ENCODE results near the gene FAM240B.

The FAM240B gene

DNA sequence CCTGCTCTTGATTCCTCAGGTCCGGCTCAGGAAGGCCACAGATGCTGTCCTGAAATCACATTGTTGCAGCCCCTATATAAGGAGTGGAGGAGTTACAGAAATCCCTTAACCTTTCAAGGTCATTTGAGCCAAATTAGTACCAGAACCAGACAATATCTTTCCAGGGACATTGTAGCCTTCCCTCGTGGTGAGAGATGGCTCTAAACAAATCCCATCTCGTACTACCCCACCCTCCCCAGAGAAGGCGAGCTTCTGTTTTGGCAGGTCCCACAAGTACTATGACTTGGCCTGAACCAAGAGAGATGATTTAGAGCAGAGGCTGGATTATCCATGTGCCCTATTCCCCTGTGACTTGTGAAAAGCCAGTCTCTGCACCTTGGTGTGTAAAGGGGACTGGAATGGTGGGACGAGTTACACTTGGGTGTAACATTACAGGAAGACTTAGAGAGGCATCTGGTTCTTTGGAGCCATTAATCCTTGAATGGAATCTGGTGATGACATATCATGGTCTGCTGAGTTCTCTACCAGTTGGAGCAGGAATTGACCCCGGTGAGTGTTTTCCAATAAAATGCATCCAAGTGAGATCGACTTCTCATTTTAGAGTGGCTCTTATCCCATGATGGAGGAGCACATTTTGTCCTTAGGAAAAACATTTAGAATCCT is at the start of gene FAM240B:
TSS of gene FAM240B (minus strand) at position 51 of the 663 bp plus-strand sequence. CDS start 16,134 bp downstream, outside the sequence.
- no peak for DNase-seq

DNA sequence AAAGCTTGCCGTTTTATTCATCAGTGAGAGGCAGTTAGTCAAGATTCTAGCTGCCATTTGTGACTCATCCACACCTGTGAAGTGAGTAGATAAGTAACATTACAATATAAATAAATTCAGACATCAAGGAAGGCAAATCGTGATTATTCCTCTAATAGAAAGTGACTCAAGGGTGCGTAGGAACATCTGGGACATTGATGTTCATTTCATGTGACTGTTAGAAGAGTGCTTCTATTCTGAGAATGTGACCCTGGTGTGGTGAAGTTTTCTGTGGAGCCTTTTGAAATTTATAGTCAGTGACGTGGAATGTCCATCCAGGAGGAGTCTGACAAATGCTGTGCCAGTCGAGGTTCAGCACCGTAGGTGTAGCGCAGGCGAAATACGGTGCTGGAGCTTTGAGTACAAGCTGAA is 48.4 kb upstream of the FAM240B start:
- DNase-seq: no peak

DNA sequence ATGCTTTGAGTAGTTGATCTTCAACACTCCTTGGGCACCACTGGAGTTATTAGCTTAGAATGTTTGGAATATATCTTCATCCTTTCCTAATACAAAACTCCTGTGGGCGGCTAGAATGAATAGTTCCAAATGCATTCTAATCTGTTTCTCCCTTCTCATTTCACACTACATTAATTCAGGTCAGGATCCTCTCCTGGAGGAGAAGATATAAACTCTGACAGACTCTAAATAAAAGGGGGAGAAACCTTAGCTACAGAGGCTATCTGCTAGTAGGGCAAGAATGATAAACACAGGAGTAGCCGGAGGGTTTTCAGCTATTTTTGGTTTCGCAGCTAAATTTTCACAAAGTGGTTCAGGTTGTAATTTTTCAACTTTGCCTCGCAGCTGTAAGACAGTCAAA is 45.2 kb upstream of the FAM240B start:
- DNase-seq: no peak

DNA sequence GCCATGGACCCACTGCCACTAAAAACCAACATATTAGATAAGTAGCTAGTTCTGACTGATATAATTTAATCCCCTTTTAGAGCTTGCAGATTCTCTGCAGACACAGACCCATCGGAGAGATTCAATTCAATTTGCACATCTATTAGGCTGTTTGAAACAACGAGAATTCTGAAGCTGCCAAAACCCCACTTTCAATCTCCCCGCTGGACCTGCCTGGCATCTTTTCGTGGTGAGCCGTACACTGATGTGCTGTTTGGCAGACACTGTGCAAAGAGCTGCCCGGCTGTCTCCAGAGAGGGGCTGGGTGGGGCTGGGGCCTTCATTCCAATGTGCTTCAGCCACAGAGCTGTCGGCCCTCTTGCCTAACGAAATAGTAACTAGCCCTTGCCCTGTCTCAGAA is 42.1 kb upstream of the FAM240B start:
- no peak for DNase-seq

DNA sequence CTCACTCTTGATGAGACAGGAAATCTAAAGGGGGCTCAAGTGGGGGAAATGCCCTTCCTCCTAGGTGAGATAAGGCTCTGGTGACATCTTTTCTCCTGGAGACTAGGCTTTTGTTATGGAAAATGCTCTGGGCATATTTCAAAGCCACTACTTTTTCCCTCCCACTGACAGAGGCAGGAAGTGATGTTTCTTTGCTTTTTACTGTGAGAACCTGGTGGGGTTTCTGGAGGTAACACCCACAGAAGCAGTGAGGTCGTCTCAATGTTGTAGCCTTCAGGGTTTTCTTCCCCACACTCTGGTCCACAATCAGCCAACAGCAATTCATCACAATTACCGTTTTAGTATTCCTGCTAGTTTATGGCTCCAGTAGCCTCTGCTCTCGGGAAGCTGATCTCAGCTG is 41.4 kb upstream of the FAM240B start:
- no peak for DNase-seq

DNA sequence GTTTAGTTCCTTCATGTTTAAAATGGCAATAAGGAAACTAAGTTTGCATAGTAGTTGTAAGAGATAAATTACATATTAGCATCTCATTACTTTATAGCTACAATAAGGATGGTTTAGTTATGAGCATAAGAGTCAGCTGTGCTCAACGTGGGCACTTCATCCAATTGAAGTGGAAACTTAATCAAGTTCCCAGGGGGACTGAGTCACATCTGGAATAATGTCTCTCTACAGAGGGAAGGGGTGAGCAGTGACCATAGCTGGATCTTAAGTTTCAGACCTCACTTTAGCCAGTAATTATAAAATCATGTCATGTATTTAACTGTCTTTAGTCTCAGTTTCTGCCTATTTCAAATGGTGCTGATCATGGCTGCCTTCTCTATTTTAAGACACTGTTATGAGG is 36.8 kb upstream of the FAM240B start:
- no peak for DNase-seq

DNA sequence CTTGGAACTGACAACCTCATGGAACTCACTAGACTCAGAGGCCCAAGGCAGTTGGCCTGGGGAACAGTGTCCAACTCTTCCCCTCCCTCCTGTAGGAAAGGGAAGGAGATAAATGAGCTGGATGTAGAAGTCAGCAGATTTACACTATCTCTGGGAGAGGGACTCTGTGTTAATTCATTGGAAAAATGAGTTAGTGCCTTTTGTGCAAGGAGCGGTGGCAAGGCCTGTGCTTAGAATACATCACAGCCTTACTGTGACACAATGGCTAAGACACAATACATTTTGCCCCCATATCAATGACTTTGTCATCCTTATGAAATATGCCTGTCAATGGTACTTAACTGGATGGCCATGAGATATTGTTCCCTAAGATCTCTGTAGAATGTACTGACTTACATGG is 28.0 kb upstream of the FAM240B start:
- DNase-seq: no peak

DNA sequence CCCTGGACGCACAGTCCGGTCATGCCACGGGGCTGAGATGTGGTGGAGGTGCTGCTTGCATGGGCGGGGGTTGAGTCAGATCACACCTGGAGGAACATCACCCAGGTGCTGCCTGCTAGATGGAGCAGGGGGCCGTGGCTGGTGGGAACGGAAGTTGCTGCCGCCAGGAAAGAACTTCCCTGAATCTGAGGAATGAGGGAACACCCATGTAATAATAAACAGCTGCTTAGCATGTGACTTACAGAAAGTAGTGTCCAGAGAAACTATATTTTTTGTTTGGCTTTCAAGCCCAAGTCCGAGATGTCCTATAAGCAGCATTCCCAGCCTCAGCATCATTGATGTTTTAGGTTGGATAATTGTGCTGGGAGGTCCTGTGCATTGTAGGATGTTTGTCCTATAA is 27.1 kb upstream of the FAM240B start:
- DNase-seq: no peak

DNA sequence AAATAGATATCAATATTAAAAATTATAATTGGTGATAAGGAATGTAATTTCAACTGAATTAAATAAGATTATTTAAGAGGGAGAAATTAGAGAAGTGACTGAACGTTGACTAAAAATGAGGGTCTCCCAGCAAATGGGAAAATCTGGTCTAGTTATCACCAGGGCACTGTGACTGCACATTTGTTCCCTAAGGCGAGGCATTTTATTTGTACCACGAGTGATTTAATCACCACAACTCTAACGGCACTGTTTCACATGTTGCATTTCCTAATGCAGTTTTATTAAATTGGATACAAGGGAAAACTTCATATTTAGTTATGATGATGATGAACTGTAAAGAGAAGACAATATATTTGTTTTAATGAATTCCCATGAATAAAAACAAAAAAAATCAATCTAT is 26.4 kb upstream of the FAM240B start:
- DNase-seq: no peak

DNA sequence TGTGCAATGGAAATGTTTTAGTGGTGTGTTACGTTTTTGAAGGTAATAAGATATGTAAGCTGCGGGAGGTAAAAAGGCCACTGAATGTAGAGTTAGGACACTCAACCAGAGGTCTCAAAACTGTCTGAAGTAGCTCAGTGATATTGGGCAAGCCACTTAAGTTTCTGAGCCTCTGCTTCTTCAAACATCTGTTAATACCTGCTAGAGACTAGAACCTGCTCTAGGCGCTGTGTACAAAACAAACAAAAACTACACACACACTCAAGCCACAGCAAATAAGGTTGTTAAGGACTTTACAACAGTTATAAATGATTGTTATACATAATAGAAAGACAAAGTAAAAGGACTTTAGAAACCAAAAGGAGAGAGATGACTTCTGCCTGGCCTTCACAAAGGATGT is 24.6 kb upstream of the FAM240B start:
- no peak for DNase-seq

DNA sequence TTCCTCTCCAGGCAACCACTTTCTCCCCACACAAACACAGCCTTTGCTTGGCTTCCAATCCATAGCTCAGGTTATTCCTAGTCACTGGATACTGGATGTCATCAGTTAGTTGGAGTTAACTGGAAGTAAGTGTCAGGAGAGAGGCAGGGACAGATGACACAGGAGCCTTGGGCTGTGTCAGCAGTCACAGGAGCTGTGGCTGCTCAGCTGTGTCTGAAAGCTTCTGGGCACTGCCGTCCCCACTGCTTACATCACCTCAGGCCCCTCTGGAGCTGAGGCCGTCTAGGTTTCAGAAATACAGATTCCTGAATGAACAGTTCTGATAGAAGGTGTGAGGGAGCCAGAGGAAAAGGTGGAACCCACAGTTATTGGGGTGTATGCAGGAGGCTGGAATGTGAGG is 17.3 kb upstream of the FAM240B start:
- no peak for DNase-seq

DNA sequence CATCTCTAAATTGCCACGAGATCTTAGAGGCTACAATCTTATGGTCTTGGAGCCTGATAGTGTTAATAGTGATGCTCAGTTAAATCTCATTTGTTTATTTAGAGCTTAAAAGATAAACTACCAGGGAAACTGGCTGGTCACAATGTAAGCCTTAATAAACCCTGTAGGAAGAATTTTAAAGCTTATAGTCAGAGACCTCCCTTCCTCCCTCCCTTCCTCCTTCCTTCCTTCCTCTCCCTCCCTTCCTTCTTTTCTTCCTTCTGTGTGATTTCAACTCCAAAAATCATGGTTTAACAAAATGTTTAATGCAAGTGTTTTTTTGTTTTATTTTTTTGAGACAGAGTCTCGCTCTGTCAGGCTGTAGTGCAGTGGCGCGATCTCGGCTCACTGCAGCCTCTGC is 14.9 kb upstream of the FAM240B start:
- DNase-seq: no peak

DNA sequence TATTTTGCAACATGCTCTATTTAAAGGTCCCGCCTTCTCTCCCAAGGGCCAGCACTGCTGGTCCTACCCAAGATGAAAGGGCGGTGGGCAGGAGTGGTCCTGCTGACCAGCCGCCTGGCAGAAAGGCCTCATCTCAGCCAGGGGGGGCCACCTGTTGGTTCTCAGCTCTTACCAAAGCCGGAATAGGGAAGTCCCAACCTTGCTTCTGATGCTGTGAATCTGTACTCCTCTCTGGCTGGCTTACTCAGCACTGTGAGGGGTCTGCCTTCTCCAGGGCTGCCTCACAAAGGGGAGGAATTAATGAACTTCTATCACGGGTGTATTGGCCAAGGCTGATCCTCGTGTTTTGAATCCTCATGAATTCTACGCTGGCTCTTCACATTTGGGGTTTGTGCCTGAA is 13.6 kb upstream of the FAM240B start:
- no peak for DNase-seq

DNA sequence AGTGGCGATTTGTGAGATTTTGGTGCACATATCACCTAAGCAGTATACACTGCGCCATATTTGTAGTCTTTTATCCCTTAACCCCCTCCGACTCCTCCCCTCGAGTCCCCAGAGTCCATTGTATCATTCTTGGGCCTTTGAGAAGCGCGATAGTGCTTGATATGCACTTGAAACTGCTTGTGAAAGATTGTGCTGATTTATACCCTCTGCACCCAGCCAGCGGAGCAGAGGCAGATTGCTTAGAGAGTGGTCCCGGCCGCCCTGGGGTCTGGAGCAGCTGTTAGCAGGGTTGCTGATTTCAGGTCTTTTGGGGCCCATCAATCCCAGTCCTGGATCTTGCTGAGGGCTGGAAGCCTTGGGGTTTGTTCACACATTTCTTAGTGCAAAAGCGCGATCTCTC is 13.0 kb upstream of the FAM240B start:
- no peak for DNase-seq

DNA sequence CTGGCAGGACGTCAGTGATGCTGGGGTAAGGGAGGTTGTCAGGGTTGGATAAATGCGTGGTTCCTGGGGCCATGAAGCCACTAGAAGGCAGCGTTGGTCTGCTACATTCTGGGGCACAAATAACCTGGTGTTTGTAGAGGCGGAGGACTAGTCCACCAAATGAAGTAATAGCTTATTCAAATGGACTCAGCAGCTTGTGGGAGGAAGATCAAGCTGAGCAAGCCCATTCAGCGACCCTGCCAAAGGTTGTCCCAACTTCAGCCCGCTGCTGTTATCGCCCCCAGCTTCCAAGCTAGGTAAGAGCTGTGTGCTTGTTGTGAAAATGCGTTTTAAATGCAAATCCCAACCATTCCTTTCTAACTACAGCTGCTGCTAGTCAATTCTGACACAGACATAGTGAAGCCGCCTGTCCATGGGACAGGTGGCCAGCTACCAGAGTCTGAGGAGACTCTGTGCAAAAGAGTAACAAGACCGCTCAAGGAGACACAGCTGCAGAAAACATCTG is 7.6 kb upstream of the FAM240B start:
- DNase-seq: no peak

DNA sequence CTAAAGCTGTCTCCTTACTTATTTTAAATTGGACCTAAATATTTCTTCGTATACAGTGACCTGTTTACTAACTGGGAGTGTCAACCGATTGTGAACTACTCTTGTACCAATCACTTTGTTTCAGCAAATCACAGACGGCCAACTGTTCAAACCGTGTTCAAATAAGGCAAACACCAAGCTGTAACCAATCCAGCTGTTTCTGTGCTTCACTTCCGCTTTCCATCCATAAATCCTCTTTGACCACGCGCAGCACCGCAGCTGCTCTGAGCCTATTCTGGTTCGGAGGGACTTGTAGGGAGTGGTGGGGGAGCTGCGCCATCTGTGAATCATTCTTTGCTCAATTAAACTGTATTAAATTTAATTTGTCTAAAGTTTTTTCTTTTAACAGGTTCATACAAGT is 4.8 kb upstream of the FAM240B start:
- no peak for DNase-seq

DNA sequence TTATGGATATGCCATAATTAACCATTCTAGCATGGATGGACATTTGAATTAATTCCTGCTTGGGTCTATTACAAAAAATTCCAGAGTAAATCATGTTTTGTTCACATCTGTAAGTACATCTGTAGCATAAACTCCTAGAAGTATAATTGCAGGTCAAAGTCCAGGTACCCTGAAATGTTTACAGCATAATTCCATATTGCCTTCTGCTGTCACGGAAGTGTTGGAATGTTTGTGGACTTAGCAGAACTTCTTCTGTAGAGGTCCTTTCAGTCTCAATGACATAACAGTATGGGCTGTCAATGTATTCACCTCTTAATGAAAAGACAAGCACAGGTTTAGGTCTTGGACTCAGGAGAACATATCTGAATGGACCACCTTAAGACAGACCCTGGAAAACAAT is 1.8 kb downstream of the FAM240B start:
- DNase-seq: no peak

DNA sequence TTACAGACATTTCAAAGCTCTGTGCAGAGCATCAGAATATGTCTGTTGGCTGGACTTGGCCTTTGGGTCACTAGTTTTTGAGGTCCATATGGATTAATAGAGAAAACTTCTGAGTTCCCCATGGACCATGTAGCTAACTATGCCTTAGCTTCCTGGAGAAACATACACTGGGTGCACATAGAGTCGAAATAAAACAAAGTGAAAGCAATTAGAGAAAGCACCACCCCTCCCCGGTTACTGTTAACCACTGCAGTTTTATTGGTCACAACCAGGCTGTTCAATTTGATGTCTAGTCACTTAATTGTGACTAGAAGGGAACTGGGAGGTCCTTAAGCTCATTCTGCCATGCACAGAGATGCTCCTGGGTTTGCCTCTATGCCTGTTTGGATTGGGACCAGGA is 4.2 kb downstream of the FAM240B start:
- DNase-seq: no peak

DNA sequence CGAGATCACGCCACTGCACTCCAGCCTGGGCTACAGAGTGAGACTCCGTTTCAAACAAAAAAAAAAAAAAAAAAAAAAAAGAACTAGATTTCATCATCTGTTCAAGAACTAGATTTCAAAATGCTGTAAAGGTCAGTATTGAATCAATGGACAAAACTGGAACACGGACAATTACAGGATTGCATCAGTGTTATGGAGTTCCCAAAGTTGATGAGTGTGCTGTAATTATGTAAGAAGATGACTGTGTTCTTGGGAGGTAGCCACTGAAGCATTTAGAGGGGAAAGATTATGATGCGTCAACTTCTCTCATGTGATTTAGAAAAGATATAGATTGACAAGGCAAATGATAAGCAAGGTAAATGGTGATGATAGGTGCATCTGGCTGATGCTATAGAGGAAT is 6.5 kb downstream of the FAM240B start:
- DNase-seq: no peak

DNA sequence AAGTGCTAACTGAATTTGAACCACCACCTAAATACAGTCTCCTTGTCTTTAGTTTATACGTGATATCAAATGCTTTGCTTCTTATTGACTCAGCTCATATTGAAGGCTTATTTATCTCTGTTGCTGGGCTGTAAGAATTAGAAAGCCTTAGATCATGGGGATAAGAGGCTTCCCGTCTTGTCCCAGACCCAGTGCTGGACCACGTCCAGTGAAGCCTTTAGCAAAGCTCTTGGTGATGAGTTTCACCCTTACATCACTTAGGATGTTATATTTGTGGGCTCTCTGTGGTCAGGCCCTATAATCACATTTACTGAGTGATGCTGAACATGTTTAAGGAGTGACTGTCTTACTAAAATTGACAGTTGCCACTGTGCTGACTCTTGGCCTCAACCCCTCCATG is 11.2 kb downstream of the FAM240B start:
- DNase-seq: no peak

DNA sequence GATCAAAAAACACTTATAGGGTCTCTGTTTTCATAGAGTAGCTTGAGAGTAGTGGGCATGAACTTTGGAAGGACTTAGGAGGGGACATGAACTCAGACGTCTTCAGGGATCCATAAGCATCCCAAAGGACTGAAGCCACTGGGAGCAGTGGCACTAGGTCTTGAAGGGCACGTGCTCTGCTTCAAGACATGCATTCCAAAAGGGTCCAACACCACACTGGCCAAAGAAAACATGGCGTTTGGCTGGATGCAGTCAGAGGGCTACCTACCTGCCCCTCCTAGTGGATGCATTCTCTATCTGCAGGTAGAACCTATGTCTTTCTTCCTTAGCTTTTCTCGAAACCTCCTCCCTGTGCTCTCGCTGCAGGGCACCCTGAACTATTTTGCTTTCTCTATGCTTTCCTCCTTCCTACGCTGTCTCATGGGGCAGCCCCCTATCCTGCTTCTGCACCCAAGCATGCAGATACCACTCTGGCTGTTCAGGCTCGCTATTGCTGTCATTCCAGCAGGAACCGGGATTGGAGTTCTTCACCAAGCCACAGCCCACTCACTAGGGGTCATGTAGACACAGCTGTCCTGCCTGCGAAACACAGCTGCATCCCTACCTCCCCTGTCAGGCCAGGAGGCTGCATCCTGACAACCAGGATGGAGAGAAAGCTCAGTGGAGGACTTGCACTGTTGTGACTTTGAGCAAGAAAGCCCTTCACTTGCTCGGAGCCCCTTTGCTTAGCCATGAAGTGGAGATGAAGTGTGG is 11.9 kb downstream of the FAM240B start:
- no peak for DNase-seq

DNA sequence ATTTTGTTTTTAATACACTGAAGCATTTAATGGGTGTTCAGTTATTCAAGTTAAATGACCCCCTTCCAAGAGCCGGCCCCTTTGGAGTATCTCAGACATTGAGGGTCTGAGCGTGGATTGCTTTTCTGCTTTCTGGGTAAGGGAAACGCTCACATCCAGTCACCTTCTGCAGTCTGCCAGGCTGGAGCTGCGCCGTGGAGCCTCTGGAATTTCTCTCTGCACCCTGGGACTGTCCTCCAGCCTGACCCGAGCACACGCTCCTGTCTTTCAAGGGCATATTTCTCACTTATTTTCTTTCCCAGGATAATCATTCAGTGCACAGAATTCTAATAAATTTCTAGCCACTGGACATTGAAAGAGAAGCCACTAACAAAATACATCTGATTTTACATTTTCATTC is 13.4 kb downstream of the FAM240B start:
- DNase-seq: no peak

DNA sequence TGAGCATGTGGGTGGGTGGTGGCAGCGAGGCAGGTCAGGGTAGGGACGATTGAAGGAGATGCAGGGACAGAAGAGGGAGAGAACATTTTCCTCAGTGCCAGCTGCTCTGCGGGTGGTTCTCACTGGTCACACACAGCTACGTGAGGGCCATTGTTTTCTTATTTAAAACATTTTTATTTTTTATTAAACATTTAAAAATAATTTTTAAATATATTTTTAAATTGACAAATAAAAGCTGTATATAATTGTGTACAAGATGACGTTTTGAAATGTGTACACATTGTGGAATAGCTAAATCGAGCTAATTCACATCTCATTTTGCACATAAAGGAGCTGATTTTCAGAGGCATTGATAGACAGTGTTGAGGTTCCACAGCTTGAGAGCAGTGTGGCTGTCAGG is 14.0 kb downstream of the FAM240B start:
- no peak for DNase-seq

DNA sequence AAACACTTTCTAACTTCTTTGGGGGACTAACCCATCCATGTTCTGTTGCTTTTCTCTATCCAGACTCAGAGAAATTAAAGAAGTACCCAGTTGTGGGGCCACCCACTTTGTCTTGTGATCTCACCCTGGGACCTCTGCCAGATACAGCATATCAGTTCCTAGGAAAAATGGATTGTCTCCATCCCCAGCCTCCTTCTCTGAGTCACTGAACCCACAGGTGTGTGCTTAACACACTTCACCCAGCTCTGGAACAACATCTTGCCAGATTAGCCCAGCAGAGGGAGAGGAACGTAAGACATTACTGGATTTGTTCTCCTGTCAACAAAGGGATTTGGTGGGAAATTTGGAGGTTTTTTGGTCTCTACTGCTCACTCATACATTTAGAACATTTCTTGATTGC is 19.2 kb downstream of the FAM240B start:
- DNase-seq: no peak

DNA sequence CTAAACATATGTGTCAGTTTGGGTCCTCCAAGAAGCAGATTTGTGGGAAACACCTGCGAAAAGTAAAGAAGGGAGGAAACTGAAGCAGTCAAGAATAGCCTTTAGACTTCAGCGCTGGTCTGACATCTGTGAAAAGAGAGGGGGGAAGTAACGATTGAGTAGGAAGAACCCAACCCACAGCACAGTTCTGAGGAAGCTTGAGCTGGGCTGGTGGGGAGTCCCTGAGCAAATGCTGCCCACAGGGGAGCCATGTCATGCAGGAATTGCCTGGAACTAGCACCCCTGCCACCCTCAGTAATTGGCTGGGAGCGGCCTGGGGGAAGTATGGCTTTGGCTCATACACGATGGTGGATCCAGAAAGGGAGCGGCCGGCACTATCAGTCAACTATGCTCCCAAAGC is 20.6 kb downstream of the FAM240B start:
- no peak for DNase-seq
